HTR-8/SVneo (cell line): ENCODE results near the gene CIPC.
A peak's percentile ranks its signal among the peaks of the same experiment; 100 is the strongest.

Experiments used
- DNase-seq: peaks from one replicate; pipeline ENCODE4 v3.0.0; 2011; ENCODE audit warnings: low spot score, mixed read lengths; ENCODE audit not compliant: insufficient read length
- FAIRE-seq: peaks from 2 replicates; lab custom pipeline; 2011; peaks lifted over from hg19 to GRCh38; lab: Jason Lieb, UNC

CIPC gene

DNA sequence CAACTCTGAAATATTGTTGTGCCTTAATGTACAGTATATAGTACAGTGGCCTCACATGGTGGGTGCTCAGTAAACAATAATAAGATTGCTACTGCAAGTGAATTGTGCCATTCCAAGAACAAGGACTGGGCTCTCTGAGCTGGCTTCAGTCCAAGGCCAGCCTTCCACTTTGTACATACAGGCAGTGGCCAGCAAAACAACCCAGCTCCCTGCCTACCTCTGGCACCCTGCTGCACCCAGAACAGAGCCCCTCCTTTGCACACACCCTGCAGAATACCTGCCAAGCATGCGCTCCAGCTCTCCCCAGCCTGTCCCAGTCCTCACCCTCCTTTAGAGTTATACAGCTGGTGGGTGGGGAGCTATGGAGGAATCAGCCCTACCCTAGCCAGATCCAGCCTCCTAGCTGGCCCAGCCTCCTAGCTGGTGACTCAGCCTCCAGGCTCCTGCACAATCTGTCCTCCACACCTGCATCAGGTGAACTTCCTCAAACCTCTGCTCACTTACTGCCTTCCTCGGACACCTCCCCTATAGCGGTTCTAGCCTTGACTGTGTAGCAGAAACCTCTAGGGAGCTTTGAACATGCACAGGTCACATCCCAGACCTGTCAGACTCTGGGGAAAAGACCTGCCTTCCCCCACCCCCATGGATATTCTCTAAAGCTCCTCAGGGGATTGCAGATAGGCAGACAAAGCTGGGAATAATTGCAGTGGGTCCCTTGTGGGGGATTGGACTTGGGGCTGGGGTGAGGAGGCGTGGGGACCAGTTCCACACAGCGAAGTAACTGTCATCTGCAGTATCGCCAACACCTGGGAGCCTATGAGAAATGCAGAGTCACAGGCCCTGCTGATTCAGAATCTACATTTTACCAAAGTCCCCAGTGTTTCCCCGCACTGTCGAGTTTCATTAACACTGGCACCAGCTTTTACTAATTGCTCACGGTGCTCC, 25.6 kb downstream of the CIPC start:
- FAIRE-seq (peak; percentile 23), DNase-seq (no peak)

DNA sequence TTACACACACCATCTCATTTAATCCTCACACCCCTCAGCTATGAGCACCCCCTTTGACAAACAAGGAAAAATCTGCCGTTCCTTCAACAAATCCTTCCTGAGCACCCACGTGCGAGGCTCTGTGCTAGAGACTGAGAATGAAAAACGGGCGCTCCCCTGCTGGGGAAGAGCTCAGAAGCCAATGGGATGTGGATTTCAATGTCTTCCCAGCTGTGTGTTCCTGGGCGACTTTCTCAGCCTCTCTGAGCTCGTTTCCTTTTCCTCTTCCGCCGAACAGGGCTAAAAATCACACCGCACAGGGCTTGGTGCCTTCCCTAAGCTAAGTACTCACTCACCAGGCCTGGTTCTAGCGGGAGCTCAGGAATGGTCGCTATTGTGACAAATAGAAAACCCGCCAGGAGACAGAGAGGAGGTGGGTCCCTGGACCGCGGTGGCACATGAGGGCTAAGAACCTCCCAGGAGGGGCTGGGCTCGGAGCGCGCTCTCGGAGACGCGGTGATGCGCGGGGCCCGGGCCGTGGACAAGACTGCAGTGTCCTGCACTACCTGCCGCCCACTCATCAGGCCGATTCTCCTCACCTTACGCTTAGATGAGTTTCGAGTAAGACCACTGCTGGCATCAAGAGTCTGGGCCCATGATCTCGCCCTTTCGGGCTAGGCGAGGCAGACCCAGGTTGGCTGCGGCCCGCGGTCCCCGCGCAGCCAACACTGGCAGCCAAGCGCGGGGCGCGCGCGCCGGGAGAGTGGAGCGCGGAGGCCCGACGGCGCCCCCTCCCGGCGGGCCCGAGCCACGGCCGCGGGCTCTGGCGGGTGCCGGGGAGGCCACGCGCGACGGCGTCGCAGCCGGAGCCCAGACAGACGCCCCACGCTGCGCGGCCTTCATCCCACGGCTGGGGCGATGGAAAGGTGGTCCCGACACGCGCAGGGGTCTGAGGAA, 26.6 kb downstream of the CIPC start:
- FAIRE-seq: peak; percentile 69
- no peak for DNase-seq

DNA sequence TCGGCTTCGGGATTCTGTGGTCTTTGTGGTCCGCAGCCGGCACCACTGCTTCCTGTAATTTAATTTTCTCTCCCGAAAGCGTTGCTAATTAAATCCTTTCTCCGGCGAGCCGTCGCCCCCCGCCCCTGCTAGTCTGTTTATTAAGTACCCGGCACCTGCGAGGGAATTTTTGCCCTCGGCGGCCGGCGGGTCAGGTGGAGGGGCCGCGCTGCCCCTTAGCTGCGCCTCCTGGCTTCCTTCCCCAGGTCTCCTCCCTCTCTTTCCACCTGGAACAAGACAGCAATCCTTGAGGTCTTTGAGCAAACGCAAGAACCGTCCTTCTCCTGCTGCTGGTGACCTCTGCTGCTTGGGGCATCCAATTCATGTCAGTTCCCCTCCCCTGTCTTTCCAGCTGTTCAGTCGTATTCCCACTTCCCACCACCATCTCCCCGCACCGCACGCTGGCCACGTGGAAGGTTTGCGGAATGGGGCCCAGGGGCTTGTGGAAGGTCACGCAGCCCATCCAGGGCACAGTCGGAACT, 27.3 kb downstream of the CIPC start:
- DNase-seq (no peak), FAIRE-seq (no peak)

DNA sequence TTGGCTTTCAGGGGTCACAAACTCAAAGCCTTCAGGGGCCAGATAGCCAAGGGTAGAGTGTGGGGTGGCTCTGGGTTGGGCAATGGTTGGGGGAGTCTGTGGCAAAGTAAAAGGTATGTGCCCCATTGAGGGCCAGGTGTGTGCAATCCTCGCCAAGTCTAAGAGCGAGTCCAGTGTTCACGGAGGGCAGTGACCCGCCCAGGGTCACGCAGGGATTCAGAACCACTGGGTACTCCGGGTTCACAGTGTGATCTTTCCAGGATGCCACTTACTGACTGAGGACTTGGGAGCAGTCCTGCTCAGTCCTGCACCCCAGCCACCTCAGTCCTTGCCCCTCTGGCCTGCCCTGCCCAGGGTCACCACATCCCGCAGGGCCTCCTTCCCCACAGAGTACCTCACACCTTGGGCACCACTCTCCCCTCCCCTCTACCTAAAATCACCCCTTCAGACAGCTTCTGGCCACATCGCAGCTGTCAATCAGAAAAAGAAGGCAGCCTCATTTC, 27.8 kb downstream of the CIPC start:
- FAIRE-seq: peak; percentile 46

DNA sequence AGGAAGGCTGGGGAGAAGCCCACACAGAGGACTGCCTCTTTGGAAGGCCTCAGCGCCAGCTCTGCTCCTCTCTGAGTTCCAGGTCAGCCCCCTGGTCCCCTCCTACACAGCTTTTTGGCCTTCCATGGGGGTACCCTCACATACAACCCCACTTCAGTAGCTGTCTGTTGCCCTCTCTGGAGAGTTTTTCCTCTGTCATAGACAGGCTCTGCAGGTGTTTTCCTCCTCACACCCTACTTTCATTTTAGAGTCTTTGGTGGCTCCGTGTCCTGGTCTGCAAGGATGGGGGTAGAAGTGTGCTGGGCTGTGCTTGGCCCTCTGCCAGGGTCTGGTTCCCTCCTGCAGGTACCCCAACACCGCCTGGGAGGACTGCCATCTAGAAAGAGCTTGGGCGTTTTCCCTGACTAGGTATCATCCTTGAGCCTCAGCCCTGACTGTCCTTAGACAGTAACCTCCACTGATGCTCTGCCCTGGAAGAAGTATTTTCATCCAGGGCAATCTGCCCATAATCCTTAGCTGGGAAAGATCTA, 28.5 kb downstream of the CIPC start:
- FAIRE-seq: no peak

More for the DNA sequence above, 27.8 kb downstream of the CIPC start:
- DNase-seq: no peak

DNA sequence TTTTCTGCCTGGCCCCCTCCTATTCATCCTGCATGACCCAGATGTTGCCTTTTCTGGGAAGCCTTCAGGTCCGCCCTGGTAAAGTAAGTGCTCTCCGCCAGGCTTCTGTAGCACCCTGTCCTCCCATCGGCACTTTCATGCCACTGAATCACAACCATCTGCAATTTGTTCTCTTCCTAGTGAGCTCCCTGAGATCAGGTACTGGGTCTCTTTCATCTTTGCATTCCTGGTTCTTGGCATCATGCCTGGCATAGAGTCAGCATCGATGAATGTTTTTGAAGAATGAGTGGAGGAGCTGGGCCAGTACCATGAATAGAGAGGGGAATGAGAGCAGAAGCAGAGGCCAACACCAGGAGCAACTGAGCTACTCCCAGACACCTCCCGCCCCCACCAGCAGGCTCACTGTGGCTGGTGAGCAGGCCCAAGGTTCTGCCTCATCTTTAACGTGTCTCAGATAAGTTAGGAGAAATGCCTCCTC, 30.4 kb downstream of the CIPC start:
- DNase-seq (no peak), FAIRE-seq (no peak)

More for the DNA sequence above, 28.5 kb downstream of the CIPC start:
- DNase-seq: no peak

DNA sequence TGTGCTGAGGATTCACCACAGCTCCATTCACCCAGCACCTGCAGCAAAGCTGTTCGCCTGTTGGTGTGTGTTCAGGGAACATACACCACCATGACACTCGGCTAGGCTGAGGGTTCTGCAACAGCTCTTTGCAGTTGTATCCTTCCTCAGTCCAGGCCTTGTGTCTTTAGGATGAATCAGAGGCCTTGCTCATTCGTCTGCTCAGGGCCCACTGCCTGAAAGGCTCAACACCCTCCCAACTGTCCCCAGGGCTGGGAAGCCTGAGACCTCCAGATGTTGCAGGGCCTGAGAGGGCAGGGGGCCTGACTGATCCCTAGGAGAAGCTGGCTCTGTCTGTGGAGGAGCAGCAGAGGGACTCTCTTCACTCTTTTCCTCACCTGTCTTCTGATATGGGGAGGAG, 32.3 kb downstream of the CIPC start:
- DNase-seq (no peak), FAIRE-seq (no peak)

DNA sequence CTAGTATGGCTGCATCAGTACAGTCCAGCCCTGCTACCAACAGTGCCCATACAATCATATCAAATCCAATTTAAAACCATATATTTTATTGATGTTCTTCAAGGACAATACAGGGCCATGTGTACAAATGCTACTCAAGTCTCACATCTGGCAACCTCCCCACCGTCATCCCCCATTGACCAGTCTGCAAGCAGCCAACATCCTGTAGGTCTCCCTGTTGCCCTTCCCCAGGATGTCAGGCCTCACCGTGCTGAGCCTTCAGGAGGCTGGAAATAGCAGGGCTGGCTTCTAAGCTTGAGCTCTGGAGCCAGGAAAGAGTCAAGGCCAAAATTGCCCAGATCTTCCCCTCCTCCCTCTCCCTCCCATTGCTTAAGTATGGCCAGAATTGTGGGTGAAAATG, 33.1 kb downstream of the CIPC start:
- peak; percentile 55 for FAIRE-seq
- no peak for DNase-seq

DNA sequence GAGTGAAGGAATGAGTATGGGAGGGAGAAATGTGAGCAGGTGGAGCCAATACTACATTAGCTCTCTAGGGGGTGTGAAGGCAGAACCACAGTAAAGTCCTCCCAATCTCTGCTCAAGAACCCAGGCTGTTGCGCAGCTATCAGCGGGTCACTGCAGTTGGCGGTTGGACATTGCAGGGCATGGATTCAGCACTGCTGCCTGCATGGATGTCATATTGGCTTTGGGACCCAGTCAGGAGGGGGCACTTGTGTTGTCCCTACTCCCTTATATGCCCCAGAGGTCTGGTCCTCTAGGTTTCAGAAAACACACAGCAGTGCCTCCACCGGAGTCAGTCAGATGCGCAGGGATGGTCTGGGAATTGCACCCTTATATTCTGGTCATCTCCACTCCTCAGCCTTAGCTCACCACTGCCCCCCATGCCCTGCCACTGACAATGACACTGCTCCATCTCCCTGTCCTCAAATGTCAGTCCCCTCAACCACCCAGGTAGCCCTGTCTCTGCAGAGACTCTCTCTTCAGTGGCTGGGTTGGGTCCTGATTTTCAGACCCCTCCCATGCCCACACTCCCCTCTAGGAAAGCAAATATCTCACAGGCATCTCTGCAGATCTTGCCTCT, 33.9 kb downstream of the CIPC start:
- DNase-seq: no peak
- FAIRE-seq: no peak

DNA sequence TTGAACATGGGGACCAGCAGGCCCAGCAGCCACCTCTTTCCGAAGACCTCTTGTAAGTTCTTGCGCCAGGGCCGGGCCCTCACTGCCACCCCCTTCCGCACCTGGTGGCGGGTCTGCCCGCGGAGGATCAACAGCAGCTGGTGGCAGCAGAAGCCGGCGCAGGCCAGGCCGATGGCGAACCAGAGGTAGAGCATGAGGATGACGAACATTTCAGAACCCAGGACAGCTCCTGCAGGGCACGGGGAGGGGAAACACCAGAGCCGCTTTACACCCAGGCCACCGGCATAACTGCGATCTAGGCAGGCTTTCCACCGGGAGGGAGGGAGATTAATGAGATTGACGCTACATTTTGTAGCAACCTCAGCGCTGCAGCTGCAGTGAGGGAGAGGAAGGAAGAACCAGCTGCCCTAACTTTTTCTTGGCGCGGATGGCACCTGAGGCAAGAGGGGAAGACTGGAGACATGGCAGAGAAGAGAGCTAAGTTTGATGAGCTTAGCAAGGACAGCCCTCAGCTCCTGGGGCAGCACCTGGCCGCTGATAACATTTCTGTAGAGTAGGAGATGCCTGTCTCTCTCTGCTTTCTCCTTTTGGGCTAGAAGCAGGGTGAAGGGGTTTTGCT, 35.8 kb downstream of the CIPC start:
- no peak for FAIRE-seq

DNA sequence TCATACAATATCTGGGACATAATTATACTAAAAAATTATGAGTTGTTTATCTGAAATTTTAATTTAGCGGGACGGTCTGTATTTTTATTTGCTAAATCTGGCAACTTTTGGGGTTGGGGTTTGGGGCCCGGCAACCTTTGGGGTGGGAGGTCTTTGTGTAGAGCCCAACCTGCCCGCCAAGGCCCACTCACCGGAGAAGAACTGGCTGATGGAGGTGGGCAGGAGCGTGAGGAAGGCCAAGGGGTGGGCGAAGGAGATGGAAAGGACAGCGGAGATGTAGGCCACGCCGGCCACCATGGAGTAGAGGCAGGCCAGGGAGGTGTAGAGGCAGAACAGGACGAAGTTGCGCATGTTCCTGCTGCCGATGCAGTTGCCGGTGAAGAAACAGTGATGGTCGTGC, 41.0 kb downstream of the CIPC start:
- no peak for FAIRE-seq
- no peak for DNase-seq

More for the DNA sequence above, 35.8 kb downstream of the CIPC start:
- peak; percentile 87 for DNase-seq

DNA sequence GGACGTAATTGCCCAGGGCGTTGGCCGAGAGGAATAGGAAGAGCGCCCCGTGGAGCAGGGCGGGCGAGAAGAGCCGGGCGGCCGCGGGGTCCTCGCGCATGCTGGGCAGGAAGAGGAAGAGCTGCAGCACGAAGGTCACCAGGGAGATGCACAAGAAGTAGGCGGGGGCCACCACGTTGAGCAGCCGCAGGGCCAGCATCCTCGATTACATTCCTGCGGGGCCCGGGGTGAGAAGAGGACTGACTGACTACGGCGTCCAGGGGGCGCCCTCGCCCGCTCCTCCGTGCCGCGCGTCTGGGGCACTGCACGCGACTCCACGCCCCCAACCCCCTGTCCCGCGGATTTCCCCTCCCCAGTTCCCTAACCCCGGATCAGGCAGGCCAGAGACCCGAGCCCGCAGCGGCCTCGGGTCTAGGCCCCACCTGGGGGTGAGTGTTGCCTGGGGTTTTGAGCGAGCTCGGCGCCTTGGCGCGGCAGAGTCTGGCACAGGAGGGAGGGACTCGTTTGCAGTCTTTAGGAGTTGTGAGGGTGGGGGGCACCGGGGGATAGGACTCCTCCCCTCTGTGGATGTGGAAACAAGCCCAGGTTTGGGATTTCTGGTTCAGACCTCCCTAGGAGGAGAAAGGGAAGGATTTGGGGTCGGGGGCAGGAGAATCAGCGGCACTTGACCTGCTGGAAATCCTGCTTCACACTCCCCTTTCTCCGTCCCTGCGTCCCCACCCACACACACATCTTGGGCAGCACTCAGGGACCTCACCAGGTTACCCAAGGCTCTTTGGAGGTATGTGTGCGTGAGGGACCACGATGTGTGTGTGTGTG, 41.7 kb downstream of the CIPC start:
- FAIRE-seq (peak; percentile 85), DNase-seq (peak; percentile 92)

DNA sequence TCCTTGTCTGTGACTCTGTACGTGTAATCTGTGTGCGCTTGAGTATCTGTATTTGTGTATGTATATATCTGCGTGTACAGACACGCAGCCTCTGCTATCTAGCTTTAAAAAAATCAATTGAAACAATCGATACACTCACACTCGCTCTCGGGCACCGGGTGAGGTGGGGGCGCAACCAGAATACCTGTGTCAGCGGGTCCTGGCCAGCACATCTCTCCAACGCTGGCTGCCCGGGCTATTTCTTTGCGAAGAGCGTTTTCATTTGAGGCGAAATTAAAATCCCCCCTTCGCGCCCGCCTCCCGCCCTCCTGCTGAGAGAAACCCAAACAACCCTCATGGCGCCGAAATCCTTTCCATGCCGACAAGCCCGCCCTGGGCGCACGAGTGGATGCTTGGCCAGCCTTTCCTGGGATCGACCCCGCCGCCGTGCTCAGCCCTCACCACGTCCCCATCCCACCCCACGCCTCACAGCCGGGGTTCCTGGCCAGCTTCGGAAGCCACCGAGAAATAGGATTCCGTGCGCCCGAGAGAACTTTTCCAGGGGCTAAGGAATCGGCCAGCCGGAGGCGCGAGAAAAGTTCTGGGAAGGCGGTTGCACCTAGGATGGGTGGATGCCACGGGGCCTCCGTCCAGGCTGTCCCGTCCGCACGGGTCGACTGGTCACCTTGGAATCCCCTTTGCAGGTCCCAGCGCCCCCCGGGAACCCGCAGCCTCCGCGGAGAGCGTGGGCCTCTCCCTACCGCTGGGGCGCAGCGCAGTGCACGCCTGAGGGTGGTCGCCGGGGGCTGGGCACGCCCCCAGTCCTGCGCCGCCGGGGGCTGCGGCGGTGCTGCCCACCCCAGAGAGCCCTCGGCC, 42.5 kb downstream of the CIPC start:
- DNase-seq (no peak), FAIRE-seq (no peak)

DNA sequence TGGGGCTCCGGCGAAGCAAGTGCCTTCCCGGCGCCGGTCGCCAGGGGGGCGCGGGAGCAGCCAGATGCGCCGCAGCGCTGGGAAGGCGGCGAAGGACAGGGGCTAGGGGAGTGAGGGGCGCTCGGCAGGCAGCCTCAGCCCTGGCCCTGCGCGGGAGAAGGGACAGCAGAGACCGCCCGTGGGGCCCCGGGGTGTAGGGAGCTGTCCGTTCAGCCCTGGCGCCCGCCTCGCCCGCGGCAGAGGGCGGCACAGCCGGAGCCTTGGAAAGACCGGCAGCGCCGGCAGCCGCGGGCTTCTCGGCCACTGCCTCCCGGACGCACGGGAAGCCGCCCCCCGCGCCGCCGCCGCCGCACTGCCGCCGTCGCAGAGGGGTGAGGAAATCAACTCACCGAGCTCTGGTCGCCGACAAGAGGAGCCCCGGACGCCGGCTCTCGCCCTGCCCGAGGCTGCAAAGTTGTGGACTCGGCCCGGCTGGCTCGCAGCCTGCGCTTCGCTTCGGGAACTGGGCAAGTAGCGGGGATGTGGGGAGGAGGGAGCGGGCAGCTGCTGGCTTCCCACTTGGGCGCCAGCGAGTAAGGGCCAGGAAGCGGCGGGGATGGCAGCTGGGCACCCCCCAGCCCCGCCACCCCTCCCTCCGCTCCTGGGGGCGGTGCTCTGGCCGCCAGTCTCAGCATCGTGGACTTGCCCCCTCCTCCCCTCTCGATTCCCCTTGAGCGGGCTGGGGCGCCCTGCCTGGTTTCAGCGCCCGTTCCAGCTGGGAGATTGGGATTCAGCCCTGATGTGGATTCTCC, 43.4 kb downstream of the CIPC start, which contains the start of gene ZDHHC22:
Gene ZDHHC22 (minus strand): TSS at position 578 of the 791 bp plus-strand sequence. CDS start 2,053 bp downstream, outside the sequence.
- peak; percentile 90 for FAIRE-seq
- peak; percentile 61 for DNase-seq

DNA sequence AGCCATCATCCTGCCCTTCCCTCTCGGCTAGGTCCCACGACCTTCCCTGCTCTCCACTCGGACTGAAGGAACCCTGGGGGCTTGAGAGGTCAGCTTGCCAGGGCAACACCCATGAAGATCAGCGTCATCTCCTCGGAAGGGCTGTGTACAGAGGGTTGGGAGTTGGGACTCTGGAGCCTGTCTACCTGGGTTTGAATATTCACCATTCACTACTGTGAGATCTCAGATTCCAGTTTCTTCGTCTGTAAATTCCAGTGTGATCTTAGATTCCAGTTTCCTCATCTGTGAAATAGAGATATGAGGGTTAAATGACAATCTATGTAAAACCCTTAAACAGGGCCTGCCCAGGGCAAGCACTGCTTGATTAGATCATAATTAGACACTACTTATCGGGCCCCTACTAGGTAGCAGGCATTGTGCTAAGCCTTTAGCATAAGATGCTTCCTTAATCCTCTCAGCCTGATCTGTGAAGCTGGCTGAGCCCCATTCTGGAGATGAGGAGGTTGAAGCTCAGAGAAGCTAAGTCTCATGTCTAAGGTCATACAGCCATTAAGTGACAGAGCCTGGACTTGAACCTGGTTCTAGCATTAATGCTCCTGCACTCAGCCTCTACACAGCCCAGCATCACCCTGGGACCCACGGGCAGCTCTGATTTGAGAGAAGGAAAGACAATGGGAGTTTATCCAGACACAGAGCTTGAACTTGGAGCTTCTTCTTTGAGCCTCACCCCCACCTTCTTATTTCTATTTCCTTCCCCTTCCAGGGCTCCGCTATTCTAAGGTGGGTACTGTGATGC, 44.1 kb downstream of the CIPC start:
- DNase-seq (no peak), FAIRE-seq (peak; percentile 75)

DNA sequence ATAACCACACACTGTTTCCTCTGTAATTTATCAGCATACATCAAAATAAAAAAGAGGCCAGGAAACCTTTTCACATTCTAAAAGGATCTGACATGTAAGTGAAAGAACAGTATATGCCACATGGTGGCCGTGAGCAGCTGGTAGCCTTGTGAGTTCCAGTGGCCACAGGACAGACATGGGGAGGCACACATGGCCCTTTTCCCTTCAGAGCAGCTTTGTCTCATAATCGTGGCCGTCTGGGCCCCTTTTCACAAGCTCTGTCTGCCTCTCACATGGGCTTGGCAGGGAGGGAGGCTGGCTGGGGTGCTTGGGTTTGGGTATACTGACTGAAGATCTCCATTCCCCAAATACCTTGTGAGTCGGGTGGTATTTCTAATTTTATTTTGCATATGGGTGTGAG, 45.0 kb downstream of the CIPC start:
- no peak for FAIRE-seq

More for the DNA sequence above, 45.0 kb downstream of the CIPC start:
- no peak for DNase-seq
